Vagina (tissue), 2 donors: ENCODE results near the gene RPS3A. TPM values are rescaled to one million over a fixed set of nuclear protein-coding genes. Genes with fewer than 3 reads are reported as not detected.

Experiments used
- DNase-seq, 2 donors: peaks; one replicate each; pipeline ENCODE4 v3.0.0-alpha.2; 2017; ENCODE audit errors: extremely low spot score in 2 of 2
- H3K27ac ChIP-seq: fragments of 200-600 bp; sonication (generic); one replicate; pipeline ENCODE4 v1.5.1; 2019
- H3K27me3 ChIP-seq: fragments of 200-600 bp; sonication (generic); one replicate; pipeline ENCODE4 v1.5.1; 2019
- H3K36me3 ChIP-seq, 2 donors: fragments of 200-600 bp; sonication (generic); one replicate each; pipeline ENCODE4 v1.5.1; 2017 to 2019
- H3K4me1 ChIP-seq: fragments of 200-600 bp; sonication (generic); one replicate; pipeline ENCODE4 v1.5.1; 2019
- H3K4me3 ChIP-seq, 2 donors: fragments of 200-600 bp; sonication (generic); 1 replicate in 1 of 2; 2 replicates in 1 of 2; pipeline ENCODE4 v1.5.1; 2016 to 2019
- H3K9me3 ChIP-seq: fragments of 200-600 bp; sonication (generic); one replicate; pipeline ENCODE4 v1.5.1; 2019
- CTCF ChIP-seq, 3 experiments: fragments of 450-650 bp in 2 of 3; fragments of 200-600 bp in 1 of 3; sonication (generic) in 1 of 3; IDR thresholded peaks; one replicate each; pipeline ENCODE4 v1.5.1; 2017 to 2019; ENCODE audit warnings: antibody characterized with exemption in 3 of 3, mild to moderate bottlenecking in 2 of 3, moderate library complexity in 2 of 3
- POLR2A ChIP-seq, 2 donors: fragments of 450-650 bp; IDR thresholded peaks; one replicate each; pipeline ENCODE4 v1.6.1; 2017; ENCODE audit warnings: antibody characterized with exemption in 2 of 2, mild to moderate bottlenecking in 2 of 2, moderate library complexity in 2 of 2
- POLR2AphosphoS5 ChIP-seq, 2 donors: sonication (generic); formaldehyde crosslinking; IDR thresholded peaks; one replicate each; pipeline ENCODE4 v1.9.0; 2017; ENCODE audit warnings: antibody characterized with exemption in 2 of 2, mild to moderate bottlenecking in 2 of 2, low read depth in 1 of 2; ENCODE audit not compliant: insufficient read depth in 1 of 2
- intact Hi-C: fragments of 100-400 bp; cut with DNase I; formaldehyde crosslinking; loops from one replicate; pipeline ENCODE4 v1.15.1; 2023
- total RNA-seq: library from RNA; depleted of rRNA; stranded (reverse); fragments of >200 nt; gene quantifications from one replicate; pipeline ENCODE4 v1.2.3, GENCODE V29; 2016

The RPS3A gene
- total RNA-seq, 1 donor from 2014 or later, result 2,695 TPM

- TF ChIP-seq POLR2AphosphoS5 (IDR thresholded peaks at IDR 0.05; ENCODE audit: insufficient read depth in 1 of 2, low read depth in 1 of 2) (no peak), POLR2A (IDR thresholded peaks at IDR 0.05) (no peak), CTCF (IDR thresholded peaks at IDR 0.05) (no peak)
- Histone ChIP-seq H3K9me3 (no peaks in the 10 kb centered on the region), H3K27ac (no peak overlapping the region), H3K27me3 (no peaks in the 10 kb centered on the region), H3K36me3 (no peaks in the 10 kb centered on the region), H3K4me1 (no peaks in the 10 kb centered on the region), H3K4me3 (no peak overlapping the region)
- DNase-seq, result no peak
- intact Hi-C loops, result no loop called here
Measured at GRCh38 chr4:151094290-151094751, 5.1 kb upstream of the RPS3A start.

GRCh38 chr4:151095142-151095541, 4.3 kb upstream of the RPS3A start:
- H3K4me3 ChIP-seq, result no peak overlapping the region
- peaks cover 3% of the 10 kb centered on the region for H3K4me1 ChIP-seq
- DNase-seq, result no peak
- intact Hi-C loops, result no loop called here
- H3K27me3 ChIP-seq, result no peaks in the 10 kb centered on the region
- no peak for TF ChIP-seq POLR2AphosphoS5 (IDR thresholded peaks at IDR 0.05; ENCODE audit: insufficient read depth in 1 of 2, low read depth in 1 of 2)
- no peak for TF ChIP-seq CTCF (IDR thresholded peaks at IDR 0.05)
- no peak for TF ChIP-seq POLR2A (IDR thresholded peaks at IDR 0.05)
- no peaks in the 10 kb centered on the region for H3K9me3 ChIP-seq
- no peak overlapping the region for H3K27ac ChIP-seq
- H3K36me3 ChIP-seq, result no peaks in the 10 kb centered on the region

- intact Hi-C loops, result no loop called here
- Histone ChIP-seq H3K4me3 (no peak overlapping the region), H3K27me3 (no peaks in the 10 kb centered on the region), H3K4me1 (peaks cover 26% of the 10 kb centered on the region), H3K9me3 (no peaks in the 10 kb centered on the region), H3K36me3 (peaks cover 0 to 18% of the 10 kb centered on the region in 2 donors), H3K27ac (no peak overlapping the region)
- DNase-seq, result no peak
- no peak for TF ChIP-seq CTCF (IDR thresholded peaks at IDR 0.05)
- no peak for TF ChIP-seq POLR2A (IDR thresholded peaks at IDR 0.05)
- no peak for TF ChIP-seq POLR2AphosphoS5 (IDR thresholded peaks at IDR 0.05; ENCODE audit: insufficient read depth in 1 of 2, low read depth in 1 of 2)
Measured at GRCh38 chr4:151097759-151098158, 1.7 kb upstream of the RPS3A start.

- peaks cover 0 to 30% of the 10 kb centered on the region in 2 donors for H3K36me3 ChIP-seq
- peaks cover 26% of the 10 kb centered on the region for H3K4me1 ChIP-seq
- H3K27ac ChIP-seq, result peak overlapping the region; percentile 93
- no peak for DNase-seq
- peak overlapping the region; percentile 93 to 96 for H3K4me3 ChIP-seq
- no peaks in the 10 kb centered on the region for H3K27me3 ChIP-seq
- H3K9me3 ChIP-seq, result no peaks in the 10 kb centered on the region
- intact Hi-C loops, result no loop called here
- TF ChIP-seq CTCF (IDR thresholded peaks at IDR 0.05) (no peak), POLR2A (IDR thresholded peaks at IDR 0.05) (no peak), POLR2AphosphoS5 (IDR thresholded peaks at IDR 0.05; ENCODE audit: insufficient read depth in 1 of 2, low read depth in 1 of 2) (no peak)
Measured at GRCh38 chr4:151098979-151099228, 524 bp upstream of the RPS3A start.

GRCh38 chr4:151099976-151100417, 569 bp downstream of the RPS3A start:
- no peak for DNase-seq
- Histone ChIP-seq H3K27me3 (no peaks in the 10 kb centered on the region), H3K36me3 (peaks cover 0 to 39% of the 10 kb centered on the region in 2 donors), H3K9me3 (no peaks in the 10 kb centered on the region), H3K27ac (peak overlapping the region; percentile 93), H3K4me3 (peak overlapping the region; percentile 93 to 96), H3K4me1 (peaks cover 26% of the 10 kb centered on the region)
- intact Hi-C loops, result loop anchor here (10.0 kb wide), 1 partner anchor 665 kb away; the partner anchor contains the start of gene GATB
- TF ChIP-seq POLR2AphosphoS5 (IDR thresholded peaks at IDR 0.05; ENCODE audit: insufficient read depth in 1 of 2, low read depth in 1 of 2) (no peak), CTCF (IDR thresholded peaks at IDR 0.05) (no peak), POLR2A (IDR thresholded peaks at IDR 0.05) (no peak)
